Measurements from ENCODE around the gene ELAVL1. TPM values are rescaled to one million over a fixed set of nuclear protein-coding genes. Genes with fewer than 3 reads are reported as not detected.
A peak's percentile ranks its signal among the peaks of the same experiment; 100 is the strongest.

Gene ELAVL1
- total and polyA plus RNA-seq, 9 of the 15 experiments (the other 6 are each of a cell fraction or from before 2014, with no cell fraction given): 4.3 to 172 (median 69.2) TPM

GRCh38 chr19:7928334-7928706, 77.1 kb downstream of the ELAVL1 start:
- WGBS (ENCODE audit: insufficient coverage, low coverage, missing lambda C conversion rate): 92% methylated on average over 9 of the region's 9 CpGs
- Histone ChIP-seq H3K4me3 (no peak overlapping the region), H4K20me1 (replicated peaks; ENCODE audit: control insufficient read depth, insufficient read depth, low read length) (peaks cover 21% of the 10 kb centered on the region), H2AFZ (ENCODE audit: low read depth, low read length) (no peak overlapping the region), H3K4me2 (ENCODE audit: insufficient read depth, low read length) (no peak overlapping the region), H3K79me2 (ENCODE audit: control insufficient read depth, insufficient read depth, low read length) (no peaks in the 10 kb centered on the region), H3K27me3 (ENCODE audit: control insufficient read depth in 2 of 2, insufficient read depth in 2 of 2, low read length in 2 of 2) (no peaks in the 10 kb centered on the region), H3K9me1 (ENCODE audit: control insufficient read depth, insufficient read depth, low read length) (no peaks in the 10 kb centered on the region), H3K9me3 (replicated peaks; ENCODE audit: control insufficient read depth, insufficient read depth, low read depth, low read length) (no peaks in the 10 kb centered on the region), H3K36me3 (ENCODE audit: control insufficient read depth, insufficient read depth, low read length) (peaks cover 53% of the 10 kb centered on the region; the same call in 2 of the 3 replicates), H3K4me1 (replicated peaks in 1 of 2; ENCODE audit: control insufficient read depth in 2 of 2, insufficient read depth in 2 of 2, low read length in 2 of 2) (peaks cover 11 to 82% of the 10 kb centered on the region in 2 experiments), H3K9ac (ENCODE audit: insufficient read depth in 1 of 2, low read depth in 2 of 2, low read length in 2 of 2) (peak overlapping the region in 1 of 2 experiments; percentile 62; a peak in 2 of 4 replicates), H3K27ac (ENCODE audit: extremely low read depth, low read depth, low read length) (no peak overlapping the region; the same call in 2 of the 3 replicates)
- in situ Hi-C loops (cut with MboI): no loop called here
- TF ChIP-seq ARID3B (CRISPR knock-in tag; IDR thresholded peaks at IDR 0.05; ENCODE audit: borderline replicate concordance): no peak
- TF ChIP-seq HMGXB4 (CRISPR knock-in tag; IDR thresholded peaks at IDR 0.05): no peak
- TF ChIP-seq TSC22D4 (tag; IDR thresholded peaks at IDR 0.05): no peak
- 0 out of 2 replicates have a peak, but pooled peaks have one; percentile 6 for TF ChIP-seq SUPT5H (IDR thresholded peaks at IDR 0.05)
- no peak for TF ChIP-seq E2F8 (IDR thresholded peaks at IDR 0.05; ENCODE audit: low read depth, partially characterized antibody)
- TF ChIP-seq VEZF1 (CRISPR knock-in tag; IDR thresholded peaks at IDR 0.05): no peak
- no peak for ATAC-seq
- CTCF ChIA-PET (ENCODE audit: low intra/inter-chr PET ratio): no interaction called here
- no peak for FAIRE-seq
- no TSS peak for BruUV-seq (replicated peaks)
- intact Hi-C loops (cut with micrococcal nuclease): no loop called here
- DNase-seq (ENCODE audit: extremely low read depth in 1 of 4, low spot score in 3 of 4): no peak
- POLR2A ChIA-PET: interaction anchor here (1.3 to 2.7 kb wide), 4 partner anchors 8 to 15 kb away, joined by 6 to 17 read pairs (median 8); partner anchors contain the start of genes SNAPC2 and TIMM44
